Cardiac septum (tissue), 1 donor: ENCODE measurements around the gene KISS1. TPM values are rescaled to one million over a fixed set of nuclear protein-coding genes. Genes with fewer than 3 reads are reported as not detected.

Source experiments
- DNase-seq: peaks from one replicate; pipeline ENCODE4 v3.0.0-alpha.2; 2020; ENCODE audit warnings: low spot score
- intact Hi-C: fragments of 100-400 bp; cut with DNase I; formaldehyde crosslinking; loops from one replicate; pipeline ENCODE4 v1.14.0; 2022
- total RNA-seq: library from RNA; stranded (reverse); fragmentation: NEBNext Ultra II Directional; extraction: Animal tissue kit (Norgen Biotek cat#: 25700); gene quantifications from one replicate; pipeline ENCODE4 v1.2.1, GENCODE V29; 2021
- donor health status: DM: no; HTN: no; CAD: no.

KISS1 gene
- total RNA-seq, 1 donor from 2014 or later: not detected

DNA sequence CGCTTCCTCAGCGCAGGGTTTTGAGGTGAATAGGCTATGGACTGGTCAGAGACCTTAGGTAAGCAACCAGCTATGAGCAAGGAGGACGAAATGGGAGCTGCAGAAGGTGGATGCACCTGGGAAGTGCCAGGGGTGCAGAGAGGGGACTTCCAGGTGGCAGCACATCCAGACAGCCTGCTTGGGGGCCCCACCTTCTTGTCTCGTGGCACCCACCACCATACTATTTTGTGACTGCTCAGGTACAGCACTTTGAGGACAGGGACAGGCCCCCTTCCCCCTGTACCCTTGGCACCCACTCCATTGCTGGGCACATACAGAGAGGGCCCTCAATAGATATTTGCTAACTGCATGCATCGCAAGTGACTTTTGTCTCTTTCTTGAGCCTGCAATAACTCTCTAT, 777 bp upstream of the KISS1 start:
- intact Hi-C loops: no loop called here
- no peak for DNase-seq

- DNase-seq: peak; percentile 29
- intact Hi-C loops: no loop called here
Measured at GRCh38 chr1:204194771-204195170, 1.5 kb downstream of the KISS1 start.

DNA sequence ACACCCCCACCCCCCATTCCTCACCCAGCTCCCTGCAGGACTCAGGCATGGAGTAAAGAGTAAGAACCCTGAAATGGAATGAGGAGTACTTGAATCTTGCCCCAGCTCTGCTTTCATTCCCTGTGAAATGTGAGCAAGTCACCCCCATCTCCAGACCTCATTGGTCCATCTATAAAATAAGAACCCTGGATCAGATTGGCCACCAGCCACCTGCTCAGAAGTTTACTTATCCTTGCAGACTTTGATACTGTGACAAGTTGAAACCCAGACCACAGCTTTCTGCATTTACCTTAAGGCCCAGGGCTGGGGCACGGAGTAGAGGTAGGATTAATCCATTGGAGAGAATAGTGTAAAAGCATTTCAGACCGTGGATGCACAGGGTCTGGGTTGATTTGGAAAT, 2.2 kb downstream of the KISS1 start:
- peak; percentile 29 for DNase-seq
- intact Hi-C loops: no loop called here

GRCh38 chr1:204192589-204193352, 3.5 kb downstream of the KISS1 start:
- intact Hi-C loops: no loop called here
- no peak for DNase-seq

DNA sequence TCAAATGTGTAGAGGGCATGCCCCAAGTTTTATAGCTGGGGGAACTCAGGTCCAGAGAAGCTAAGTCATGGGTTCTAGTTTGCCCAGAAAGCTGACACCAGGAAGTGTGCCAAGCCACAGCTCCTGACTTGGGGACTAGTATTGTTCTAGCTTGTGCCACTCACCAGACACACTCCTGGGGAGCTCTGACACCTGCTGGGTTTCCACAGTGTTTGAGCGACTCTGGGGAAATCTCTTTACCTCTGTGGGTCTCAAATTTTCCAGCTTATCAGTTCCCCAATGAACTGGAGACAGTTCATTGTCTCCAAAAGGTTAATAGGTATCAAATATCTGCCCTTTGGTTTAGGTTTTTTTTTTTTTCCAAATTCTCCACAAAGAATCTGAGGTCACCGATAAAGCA, 4.2 kb downstream of the KISS1 start:
- intact Hi-C loops: no loop called here
- DNase-seq: no peak

DNA sequence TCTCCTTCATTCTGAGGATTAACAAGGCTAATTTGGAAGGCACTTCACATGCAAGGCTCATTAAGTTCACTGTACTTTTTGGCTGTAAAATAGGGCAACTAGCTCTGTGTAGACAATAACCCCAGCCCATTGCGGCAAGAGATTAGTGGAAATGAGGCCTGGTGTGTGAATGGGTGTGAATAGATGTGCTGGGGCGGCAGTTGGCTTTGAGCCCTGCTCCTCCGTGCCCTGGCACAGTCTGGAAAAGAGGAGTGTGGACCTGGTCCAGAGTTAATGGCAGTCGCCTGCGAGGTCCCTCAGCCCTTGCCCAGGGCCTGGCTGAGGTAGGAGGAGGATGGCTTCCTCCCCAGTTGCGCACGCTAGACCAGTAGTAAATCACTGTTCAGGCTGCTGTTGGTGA, 4.8 kb downstream of the KISS1 start:
- intact Hi-C loops: no loop called here
- DNase-seq: no peak

GRCh38 chr1:204190212-204191211, 5.8 kb downstream of the KISS1 start:
- intact Hi-C loops: no loop called here
- no peak for DNase-seq

DNA sequence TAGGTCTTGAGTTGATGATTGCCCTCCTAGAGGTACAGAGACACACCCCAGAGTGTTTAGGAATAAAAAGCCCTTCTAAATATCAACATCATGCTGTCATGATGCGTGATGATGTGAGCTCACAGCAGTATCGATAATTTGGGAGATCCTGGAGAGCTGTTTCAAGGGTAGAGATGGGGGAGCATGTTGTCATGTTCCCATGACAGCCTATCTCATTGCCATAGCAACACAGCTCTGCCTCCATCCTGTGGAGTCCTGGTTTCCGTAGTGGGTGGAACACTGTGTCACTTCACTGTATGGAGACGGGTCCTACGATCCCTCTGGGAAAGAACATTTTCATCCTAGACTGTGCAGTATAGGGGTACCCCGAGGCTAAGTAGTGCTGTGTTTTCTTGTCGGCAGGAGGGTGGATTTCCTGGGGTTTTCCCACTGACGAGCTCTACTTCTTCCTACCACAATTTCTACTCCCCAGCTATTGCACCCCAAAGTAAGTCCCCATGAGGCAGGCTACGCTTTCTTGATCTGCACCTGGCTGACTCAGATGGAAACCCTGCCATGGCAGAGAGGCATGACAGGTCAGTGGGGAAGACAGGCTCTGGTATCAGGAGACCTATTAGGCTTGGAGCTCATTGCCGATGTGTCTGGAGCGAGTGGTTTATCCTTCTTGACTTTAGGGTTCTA, 7.2 kb downstream of the KISS1 start:
- no peak for DNase-seq
- intact Hi-C loops: no loop called here

DNA sequence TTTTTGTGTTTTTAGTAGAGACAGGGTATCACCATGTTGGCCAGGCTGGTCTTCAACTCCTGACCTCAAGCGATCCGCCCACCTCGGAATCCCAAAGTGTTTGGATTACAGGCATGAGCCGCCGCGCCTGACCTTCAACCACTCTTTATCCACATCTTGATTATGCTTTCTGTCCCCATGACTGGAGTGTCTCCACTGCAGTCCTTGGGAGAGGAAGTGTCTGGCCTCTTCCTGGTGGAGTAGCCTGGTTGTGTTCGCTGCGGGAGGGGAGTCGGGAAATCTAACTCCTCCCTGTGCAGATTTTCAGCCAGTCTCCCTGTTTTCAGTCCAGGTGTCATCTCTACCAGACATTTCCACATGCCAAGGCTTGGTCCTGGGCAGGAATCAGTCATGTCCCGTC, 9.7 kb downstream of the KISS1 start:
- no peak for DNase-seq
- intact Hi-C loops: no loop called here

GRCh38 chr1:204181116-204181515, 15.2 kb downstream of the KISS1 start:
- no peak for DNase-seq
- intact Hi-C loops: no loop called here

DNA sequence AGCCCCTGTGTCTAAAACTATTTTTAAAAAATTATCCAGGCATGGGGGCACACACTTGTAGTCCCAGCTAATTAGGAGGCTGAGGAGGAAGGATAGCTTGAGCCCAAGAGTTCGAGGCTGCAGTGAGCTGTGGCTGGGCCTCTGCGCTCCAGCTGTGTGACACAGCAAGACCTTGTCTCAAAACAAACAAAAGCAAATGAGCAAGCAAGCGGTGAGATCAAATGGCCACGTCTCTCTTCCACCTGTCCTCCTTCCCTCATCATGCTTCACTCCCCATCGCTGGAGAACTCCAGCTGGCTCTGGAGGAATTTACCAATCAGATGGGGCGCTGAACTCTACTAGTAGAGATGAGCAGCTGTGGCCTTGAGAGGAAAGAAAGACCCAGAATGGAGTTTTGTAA, 16.2 kb downstream of the KISS1 start:
- intact Hi-C loops: no loop called here
- no peak for DNase-seq

DNA sequence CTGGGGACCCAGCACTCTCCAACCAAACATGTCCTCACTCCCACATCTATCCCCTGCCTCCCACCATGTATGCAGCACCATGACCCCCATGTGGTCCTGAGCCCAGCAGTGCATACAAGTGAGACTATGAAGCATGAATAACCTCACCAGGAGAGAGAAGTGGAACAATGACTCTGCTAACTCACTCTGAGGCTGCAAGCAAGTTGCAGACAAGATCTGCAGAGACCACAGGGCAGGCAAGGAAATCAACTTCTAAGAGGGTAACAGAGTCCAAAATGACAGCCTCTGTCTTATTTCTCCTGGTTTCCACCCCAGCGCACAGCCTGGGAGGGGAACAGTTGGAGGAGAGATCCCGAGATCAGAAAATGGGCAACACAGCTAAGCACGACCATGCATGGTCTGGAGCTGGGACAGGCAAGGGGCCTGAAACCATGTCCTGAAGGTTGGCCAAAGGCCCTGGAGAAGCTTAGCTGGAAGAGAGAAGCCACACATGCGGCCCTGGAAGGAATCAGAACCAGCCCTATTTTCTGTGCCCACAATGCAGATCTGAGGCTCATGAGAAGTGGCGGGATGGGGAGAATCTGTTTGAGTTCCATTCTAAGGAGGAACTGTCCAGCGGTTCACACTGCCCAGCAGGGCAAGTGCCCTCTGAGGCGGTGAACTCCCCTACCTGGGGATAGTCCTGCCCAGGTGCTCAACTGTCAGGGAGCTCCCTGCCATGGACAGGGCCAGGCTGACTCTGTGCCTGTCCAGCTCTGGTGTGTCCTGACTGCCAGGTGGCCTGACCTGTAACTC, 17.6 kb downstream of the KISS1 start:
- DNase-seq: no peak
- intact Hi-C loops: no loop called here

DNA sequence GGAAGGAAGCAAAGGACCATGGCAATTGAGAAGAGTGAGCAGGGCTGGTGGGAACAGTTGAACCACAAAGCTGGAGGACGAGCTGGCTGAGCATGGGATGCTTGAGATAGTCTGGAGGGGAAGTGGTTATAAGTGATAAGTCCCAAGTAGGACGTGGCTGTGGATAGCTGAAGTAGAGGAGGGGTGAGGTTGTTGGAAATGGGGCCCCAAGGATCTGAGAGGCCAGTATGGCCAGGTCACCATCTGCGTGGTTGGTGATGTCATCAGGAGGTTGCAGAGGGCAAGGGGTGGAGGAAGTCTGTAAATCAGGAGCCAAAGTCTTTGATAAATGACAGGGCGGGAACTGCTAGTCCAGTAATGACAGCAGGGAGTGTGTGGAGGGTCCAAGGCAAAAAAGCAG, 19.2 kb downstream of the KISS1 start:
- no peak for DNase-seq
- intact Hi-C loops: no loop called here

- intact Hi-C loops: no loop called here
Measured at GRCh38 chr1:204176049-204176448, 20.2 kb downstream of the KISS1 start.

GRCh38 chr1:204174958-204175357, 21.3 kb downstream of the KISS1 start:
- intact Hi-C loops: no loop called here
- DNase-seq: no peak

More at GRCh38 chr1:204176049-204176448, 20.2 kb downstream of the KISS1 start:
- no peak for DNase-seq

DNA sequence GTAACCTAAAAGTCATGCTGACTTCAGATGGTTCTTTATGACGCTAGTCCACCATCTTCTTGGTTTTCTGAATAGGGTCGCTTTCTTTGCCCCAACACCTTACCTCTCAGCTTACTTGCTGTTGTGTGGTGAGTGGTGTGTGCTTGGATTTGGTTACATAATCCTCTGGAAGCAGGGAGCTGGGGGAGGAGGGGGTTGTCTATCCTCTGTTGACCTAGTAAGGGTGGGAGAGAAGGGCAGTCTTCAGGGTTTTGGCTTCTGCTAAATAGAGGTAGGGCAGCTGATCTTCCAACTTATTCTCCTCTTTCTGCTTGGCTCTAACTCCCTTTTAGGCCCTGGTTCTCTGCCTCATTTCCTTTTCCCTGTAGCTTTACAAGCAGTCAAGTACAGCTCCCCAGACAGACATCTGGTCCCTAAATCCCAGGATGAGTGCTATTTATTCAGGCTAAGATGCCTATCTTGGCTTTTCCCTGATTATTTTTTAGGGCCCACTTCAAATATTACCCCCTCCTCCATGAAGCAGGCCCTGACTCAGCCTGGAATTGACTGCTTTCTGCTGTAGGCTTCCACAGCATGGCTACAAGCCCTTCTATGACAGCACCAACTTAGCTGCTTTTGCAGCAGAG, 23.8 kb downstream of the KISS1 start:
- no peak for DNase-seq
- intact Hi-C loops: no loop called here

GRCh38 chr1:204171751-204172178, 24.5 kb downstream of the KISS1 start:
- no peak for DNase-seq
- intact Hi-C loops: no loop called here

- intact Hi-C loops: no loop called here
Measured at GRCh38 chr1:204170494-204171155, 25.7 kb downstream of the KISS1 start.

More at GRCh38 chr1:204170494-204171155, 25.7 kb downstream of the KISS1 start:
- DNase-seq: no peak
